H9 (cell line): ENCODE results near the gene EPHB2. TPM values are rescaled to one million over a fixed set of nuclear protein-coding genes. Genes with fewer than 3 reads are reported as not detected.

ENCODE experiments used
- DNase-seq: peaks from one replicate; pipeline ENCODE4 v3.0.0-alpha.2; 2017
- H2AFZ ChIP-seq: one replicate; pipeline ENCODE4 v1.6.1; 2013; ENCODE audit warnings: mild to moderate bottlenecking, low read length, control low read depth, moderate library complexity
- H2AK5ac ChIP-seq: 2 replicates; pipeline ENCODE4 v1.6.1; 2013; ENCODE audit warnings: low read length, control low read depth, mixed read lengths; ENCODE audit not compliant: insufficient read length
- H2BK120ac ChIP-seq: one replicate; pipeline ENCODE4 v1.6.1; 2013; ENCODE audit warnings: low read depth, mild to moderate bottlenecking, low read length, control low read depth, inconsistent platforms; ENCODE audit not compliant: poor library complexity, severe bottlenecking
- H2BK12ac ChIP-seq: 2 replicates; pipeline ENCODE4 v1.6.1; 2013; ENCODE audit warnings: low read length, control low read depth, mixed read lengths, low read depth; ENCODE audit not compliant: insufficient read length
- H2BK15ac ChIP-seq: 2 replicates; pipeline ENCODE4 v1.6.1; 2013; ENCODE audit warnings: low read depth, low read length, control low read depth
- H2BK20ac ChIP-seq: one replicate; pipeline ENCODE4 v1.6.1; 2013; ENCODE audit warnings: low read depth, mild to moderate bottlenecking, low read length, control low read depth, inconsistent platforms; ENCODE audit not compliant: poor library complexity, severe bottlenecking
- H2BK5ac ChIP-seq: 2 replicates; pipeline ENCODE4 v1.6.1; 2013; ENCODE audit warnings: low read length, control low read depth, mixed read lengths; ENCODE audit not compliant: insufficient read length
- H3K14ac ChIP-seq: 2 replicates; pipeline ENCODE4 v1.6.1; 2013; ENCODE audit warnings: low read length, control low read depth; ENCODE audit not compliant: insufficient read depth
- H3K18ac ChIP-seq: 2 replicates; pipeline ENCODE4 v1.6.1; 2013; ENCODE audit warnings: low read depth, mild to moderate bottlenecking, mixed read lengths, low read length, control low read depth; ENCODE audit not compliant: insufficient read length
- H3K23ac ChIP-seq: 2 replicates; pipeline ENCODE4 v1.6.1; 2013; ENCODE audit warnings: low read length, control low read depth, mixed read lengths, low read depth; ENCODE audit not compliant: insufficient read length
- H3K23me2 ChIP-seq: 2 replicates; pipeline ENCODE4 v1.6.1; 2013; ENCODE audit warnings: low read depth, mild to moderate bottlenecking, mixed read lengths, low read length, control low read depth; ENCODE audit not compliant: insufficient read length, poor library complexity, severe bottlenecking
- H3K27ac ChIP-seq: 2 replicates; pipeline ENCODE4 v1.5.1; 2013; ENCODE audit warnings: low read length, control low read depth, mixed read lengths, low read depth; ENCODE audit not compliant: insufficient read length
- H3K27me3 ChIP-seq: 2 replicates; pipeline ENCODE4 v1.6.1; 2013; ENCODE audit warnings: low read length, control low read depth, inconsistent platforms; ENCODE audit not compliant: insufficient read depth
- H3K4ac ChIP-seq: 2 replicates; pipeline ENCODE4 v1.6.1; 2013; ENCODE audit warnings: low read depth, mild to moderate bottlenecking, control low read depth, inconsistent platforms, low read length, moderate library complexity
- H3K4me1 ChIP-seq: 2 replicates; pipeline ENCODE4 v1.6.1; 2013; ENCODE audit warnings: low read length, control low read depth, inconsistent platforms; ENCODE audit not compliant: insufficient read depth
- H3K4me2 ChIP-seq: 2 replicates; pipeline ENCODE4 v1.6.1; 2013; ENCODE audit warnings: low read length, control low read depth, mixed read lengths; ENCODE audit not compliant: insufficient read length, insufficient read depth
- H3K56ac ChIP-seq: 2 replicates; pipeline ENCODE4 v1.6.1; 2013; ENCODE audit warnings: low read depth, mild to moderate bottlenecking, mixed read lengths, low read length, control low read depth; ENCODE audit not compliant: insufficient read length
- H3K79me1 ChIP-seq: 2 replicates; pipeline ENCODE4 v1.6.1; 2013; ENCODE audit warnings: low read depth, mild to moderate bottlenecking, moderate library complexity, low read length, control low read depth, inconsistent platforms; ENCODE audit not compliant: insufficient read depth, poor library complexity, severe bottlenecking
- H3K79me2 ChIP-seq: 2 replicates; pipeline ENCODE4 v1.6.1; 2013; ENCODE audit warnings: low read length, control low read depth, inconsistent platforms; ENCODE audit not compliant: insufficient read depth
- H3K9ac ChIP-seq: 2 replicates; pipeline ENCODE4 v1.6.1; 2013; ENCODE audit warnings: low read length, control low read depth, mixed read lengths; ENCODE audit not compliant: insufficient read length; ENCODE audit errors: extremely low read depth
- H3K9me3 ChIP-seq: one replicate; pipeline ENCODE4 v1.6.1; 2013; ENCODE audit warnings: low read depth, low read length, inconsistent platforms; ENCODE audit not compliant: control insufficient read depth
- H3T11ph ChIP-seq: one replicate; pipeline ENCODE4 v1.6.1; 2013; ENCODE audit warnings: mild to moderate bottlenecking, low read length, control low read depth, inconsistent platforms
- H4K20me1 ChIP-seq: one replicate; pipeline ENCODE4 v1.6.1; 2013; ENCODE audit not compliant: control insufficient read depth, insufficient read length, insufficient read depth
- H4K5ac ChIP-seq: 2 replicates; pipeline ENCODE4 v1.6.1; 2013; ENCODE audit warnings: low read depth, mild to moderate bottlenecking, mixed read lengths, low read length, control low read depth; ENCODE audit not compliant: insufficient read length
- H4K8ac ChIP-seq: replicated peaks from 2 replicates; pipeline ENCODE4 v1.6.1; 2013; ENCODE audit warnings: low read length, control low read depth, mixed read lengths, low read depth; ENCODE audit not compliant: insufficient read length
- H4K91ac ChIP-seq: 2 replicates; pipeline ENCODE4 v1.6.1; 2013; ENCODE audit warnings: low read depth, mild to moderate bottlenecking, moderate library complexity, mixed read lengths, low read length, control low read depth; ENCODE audit not compliant: insufficient read length
- H3K27ac Mint-ChIP-seq, 3 experiments: 2 replicates in 2 of 3; 3 replicates in 1 of 3; pipeline ENCODE4 v1.8.0; 2020 to 2021; ENCODE audit warnings: mixed read lengths in 3 of 3, mild to moderate bottlenecking in 1 of 3, moderate library complexity in 1 of 3
- H3K27me3 Mint-ChIP-seq: 2 replicates; pipeline ENCODE4 v1.8.0; 2021; ENCODE audit warnings: low read depth, mild to moderate bottlenecking, moderate library complexity, mixed read lengths
- H3K36me3 Mint-ChIP-seq, 3 experiments: 2 replicates in 2 of 3; 3 replicates in 1 of 3; pipeline ENCODE4 v1.8.0; 2020 to 2021; ENCODE audit warnings: low read depth in 3 of 3, mixed read lengths in 3 of 3; ENCODE audit not compliant: insufficient read depth in 1 of 3
- H3K4me1 Mint-ChIP-seq, 2 experiments: 2 replicates each; pipeline ENCODE4 v1.8.0; 2020; ENCODE audit warnings: mixed read lengths in 2 of 2
- H3K4me3 Mint-ChIP-seq, 2 experiments: 2 replicates in 1 of 2; 3 replicates in 1 of 2; pipeline ENCODE4 v1.8.0; 2020 to 2021; ENCODE audit warnings: mild to moderate bottlenecking in 2 of 2, mixed read lengths in 2 of 2, moderate library complexity in 1 of 2
- H3K9me3 Mint-ChIP-seq, 2 experiments: 2 replicates in 1 of 2; 3 replicates in 1 of 2; pipeline ENCODE4 v1.8.0; 2020; ENCODE audit warnings: mild to moderate bottlenecking in 2 of 2, mixed read lengths in 2 of 2, moderate library complexity in 1 of 2
- CTCF ChIP-seq: fragments of 200-600 bp; sonication (generic); conservative IDR thresholded peaks from 3 replicates; pipeline ENCODE4 v1.8.0; 2021; ENCODE audit warnings: antibody characterized with exemption, mild to moderate bottlenecking
- WGBS: extraction: QIAGEN DNeasy Blood & Tissue Kit; methylation state at CpG from one replicate; pipeline ENCODE4 v1.1.7; 2013; ENCODE audit warnings: missing lambda C conversion rate, low lambda C conversion rate, mixed read lengths; ENCODE audit not compliant: insufficient read length; ENCODE audit errors: extremely low coverage; 5-methylcytosine and 5-hydroxymethylcytosine counted together
- total RNA-seq: library from RNA; stranded (reverse); gene quantifications from 2 replicates; pipeline ENCODE4 v1.2.1, GENCODE V29; 2021

EPHB2 gene
- total RNA-seq, 1 experiment from 2014 or later, result 9.5 TPM

GRCh38 chr1:22868331-22868730, 157.7 kb downstream of the EPHB2 start:
- Histone ChIP-seq H3K4me1 (no peaks in the 10 kb centered on the region), H3K9ac (no peak overlapping the region), H4K91ac (no peak overlapping the region), H4K5ac (no peak overlapping the region), H2BK20ac (no peak overlapping the region), H2AK5ac (no peak overlapping the region), H2BK15ac (no peak overlapping the region), H3T11ph (no peak overlapping the region), H3K79me2 (no peaks in the 10 kb centered on the region), H2AFZ (no peak overlapping the region), H3K4ac (no peak overlapping the region), H2BK5ac (no peak overlapping the region), H4K20me1 (no peaks in the 10 kb centered on the region), H3K27ac (no peak overlapping the region), H3K23me2 (no peaks in the 10 kb centered on the region), H3K23ac (no peak overlapping the region), H3K18ac (no peak overlapping the region), H3K9me3 (no peaks in the 10 kb centered on the region), H3K27me3 (no peaks in the 10 kb centered on the region), H4K8ac (no peak overlapping the region), H3K56ac (no peak overlapping the region), H2BK12ac (no peak overlapping the region), H3K4me2 (no peak overlapping the region), H3K14ac (no peak overlapping the region), H3K79me1 (no peaks in the 10 kb centered on the region), H2BK120ac (no peak overlapping the region)
- Mint-ChIP-seq H3K9me3 (peaks cover 0 to 4% of the 10 kb centered on the region in 2 experiments; a peak in 2 of 5 replicates), H3K27ac (no peak overlapping the region), H3K36me3 (peaks cover 2 to 13% (median 3%) of the 10 kb centered on the region in 3 experiments; a peak in 5 of 7 replicates), H3K27me3 (no peaks in the 10 kb centered on the region; the same call in none of the 2 replicates), H3K4me1 (peaks cover 9 to 16% of the 10 kb centered on the region in 2 experiments), H3K4me3 (no peak overlapping the region)
- DNase-seq, result no peak
- TF ChIP-seq CTCF, result no peak
- no CpG with 5 or more reads among the region's 3 CpGs for WGBS
